Measurements from ENCODE around the gene ZNF446.
A peak's percentile ranks its signal among the peaks of the same experiment; 100 is the strongest.
"Not testable (repeated sequence)": the region's sequence is repeated elsewhere in the genome, so short reads cannot be mapped to it uniquely, and the experiment has no call there.

The ZNF446 gene

DNA sequence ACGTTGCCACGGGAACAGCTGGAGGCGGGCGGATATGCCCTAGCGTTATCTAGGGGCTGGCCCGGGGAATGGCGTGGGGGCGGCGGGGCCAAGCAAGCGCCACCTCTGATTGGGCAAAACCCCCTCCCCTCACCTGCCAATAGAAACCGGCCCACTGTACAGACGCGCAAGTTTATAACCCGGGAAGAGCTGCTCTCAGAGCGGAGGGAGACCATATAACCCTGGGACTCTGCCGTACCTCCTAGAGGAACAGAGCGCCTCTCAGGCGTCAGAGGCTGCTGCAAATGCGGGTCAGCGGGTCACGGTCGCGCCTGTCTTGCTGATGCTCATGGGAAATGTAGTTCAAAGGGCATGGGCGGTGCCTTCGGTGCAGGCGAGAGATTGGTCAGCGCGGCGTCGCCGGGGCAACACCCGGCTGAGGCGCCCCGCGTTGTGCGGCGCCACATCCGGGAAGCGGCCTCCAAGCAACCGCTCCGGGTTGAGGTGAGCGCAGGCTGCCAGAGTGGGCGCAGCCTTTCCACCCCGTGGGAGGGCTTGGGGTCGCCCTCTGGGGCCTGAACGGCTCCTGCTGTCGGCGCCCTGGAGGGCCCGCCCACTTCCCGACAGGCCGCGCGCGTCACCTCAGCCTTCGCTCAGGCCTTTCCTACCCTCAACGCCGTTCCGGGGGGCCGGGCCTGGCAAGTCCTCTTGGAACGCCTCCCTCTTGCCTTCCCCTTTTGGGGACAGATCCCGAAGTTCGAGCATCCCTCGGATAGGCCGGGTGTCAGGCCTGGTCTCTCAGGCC, at the start of gene ZNF446:
TSS of gene ZNF446 (plus strand) at position 639 of the 784 bp plus-strand sequence. CDS start 867 bp downstream, outside the sequence.
- peak; percentile 95 for DNase-seq (ENCODE audit: low spot score)

DNA sequence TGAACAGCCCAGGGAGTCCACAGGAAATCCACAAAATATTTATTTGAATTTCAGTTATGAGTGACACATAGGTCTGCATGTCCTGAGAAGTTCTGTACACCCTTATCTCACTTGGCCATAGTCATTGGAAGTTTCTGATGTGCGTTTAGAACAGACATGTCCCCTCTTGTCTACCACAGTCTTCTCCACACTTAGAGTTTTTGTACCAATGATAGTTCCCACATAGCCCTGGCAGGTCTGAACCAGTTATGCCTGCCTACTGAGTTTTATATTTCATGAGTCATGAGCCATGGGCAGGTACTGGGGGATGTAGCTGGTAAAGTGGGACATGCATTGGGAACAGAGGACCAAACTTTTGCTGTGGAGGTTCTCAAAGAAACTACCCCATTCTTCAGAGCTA, 47.5 kb upstream of the ZNF446 start:
- DNase-seq (ENCODE audit: low spot score) = no peak

DNA sequence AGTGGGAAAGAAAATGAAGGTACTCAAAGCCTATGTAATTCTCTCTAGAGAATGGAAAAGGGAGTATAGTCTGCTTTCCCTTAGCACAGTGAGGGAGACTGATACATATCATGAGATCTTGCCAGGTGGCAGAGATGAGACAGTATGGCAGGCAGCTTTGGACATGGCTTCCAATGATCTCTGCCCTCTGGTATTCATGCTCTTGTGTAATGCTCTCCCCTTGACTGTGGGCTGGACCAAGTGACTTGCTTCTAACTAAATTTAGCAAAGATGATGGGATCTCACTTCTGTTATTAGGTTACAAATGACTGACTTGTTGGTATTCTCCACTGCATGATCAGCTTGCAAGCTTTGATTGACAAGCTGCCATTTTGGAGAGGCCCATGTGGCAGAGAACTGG, 46.4 kb upstream of the ZNF446 start:
- no peak for DNase-seq (ENCODE audit: low spot score)

- DNase-seq (ENCODE audit: low spot score) = no peak
Measured at GRCh38 chr19:58434217-58434616, 41.9 kb upstream of the ZNF446 start.

GRCh38 chr19:58439576-58440554, 36.3 kb upstream of the ZNF446 start, which contains the start of gene ZNF132:
Gene ZNF132 (minus strand): TSS chr19:58440153. CDS start chr19:58439821, 332 bp downstream.
- DNase-seq (ENCODE audit: low spot score) = peak; percentile 99

GRCh38 chr19:58440556-58440955, 35.6 kb upstream of the ZNF446 start:
- DNase-seq (ENCODE audit: low spot score) = no peak

- DNase-seq (ENCODE audit: low spot score) = not testable (repeated sequence)
Measured at GRCh38 chr19:58442986-58443385, 33.2 kb upstream of the ZNF446 start.

GRCh38 chr19:58448860-58449259, 27.3 kb upstream of the ZNF446 start:
- DNase-seq (ENCODE audit: low spot score) = not testable (repeated sequence)

DNA sequence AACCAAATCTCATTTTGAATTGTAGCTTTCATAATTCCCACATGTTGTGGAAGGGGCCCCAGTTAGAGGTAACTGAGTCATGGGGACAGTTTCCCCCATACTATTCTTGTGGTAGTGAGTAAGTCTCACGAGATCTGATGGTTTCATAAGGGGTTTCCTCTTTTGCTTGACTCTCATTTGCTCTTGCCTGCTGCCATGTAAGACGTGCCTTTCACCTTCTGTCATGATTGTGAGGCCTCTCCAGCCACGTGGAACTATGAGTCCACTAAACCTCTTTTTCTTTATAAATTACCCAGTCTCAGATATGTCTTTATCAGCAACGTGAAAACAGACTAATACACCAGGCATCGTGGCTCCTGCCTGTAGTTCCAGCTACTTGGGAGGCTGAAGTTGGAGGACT, 26.2 kb upstream of the ZNF446 start:
- DNase-seq (ENCODE audit: low spot score) = not testable (repeated sequence)

DNA sequence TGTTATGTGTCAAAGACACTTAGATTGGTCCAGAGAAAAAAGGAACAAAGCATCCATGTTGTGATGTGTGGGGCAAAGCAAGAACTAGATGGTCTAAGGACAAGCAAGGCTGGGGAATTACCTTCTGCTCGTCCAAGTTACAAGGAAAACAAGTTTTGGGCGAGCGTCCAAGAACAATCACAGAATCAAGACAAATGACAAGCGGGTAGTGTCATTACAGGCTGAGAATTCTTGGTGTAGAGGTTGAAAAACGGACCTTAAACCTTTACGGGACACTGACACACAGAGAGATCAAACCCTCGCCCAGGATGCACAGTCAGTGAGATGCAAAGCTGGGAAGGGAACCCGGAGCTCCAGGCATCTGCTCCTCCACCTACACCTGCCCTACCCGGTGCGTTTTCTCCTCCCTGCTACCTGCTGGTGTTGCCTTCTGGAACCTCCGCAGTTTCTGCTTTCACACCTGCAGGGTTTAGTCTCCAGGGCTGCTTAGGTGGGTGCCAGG, 25.2 kb upstream of the ZNF446 start:
- DNase-seq (ENCODE audit: low spot score) = no peak

DNA sequence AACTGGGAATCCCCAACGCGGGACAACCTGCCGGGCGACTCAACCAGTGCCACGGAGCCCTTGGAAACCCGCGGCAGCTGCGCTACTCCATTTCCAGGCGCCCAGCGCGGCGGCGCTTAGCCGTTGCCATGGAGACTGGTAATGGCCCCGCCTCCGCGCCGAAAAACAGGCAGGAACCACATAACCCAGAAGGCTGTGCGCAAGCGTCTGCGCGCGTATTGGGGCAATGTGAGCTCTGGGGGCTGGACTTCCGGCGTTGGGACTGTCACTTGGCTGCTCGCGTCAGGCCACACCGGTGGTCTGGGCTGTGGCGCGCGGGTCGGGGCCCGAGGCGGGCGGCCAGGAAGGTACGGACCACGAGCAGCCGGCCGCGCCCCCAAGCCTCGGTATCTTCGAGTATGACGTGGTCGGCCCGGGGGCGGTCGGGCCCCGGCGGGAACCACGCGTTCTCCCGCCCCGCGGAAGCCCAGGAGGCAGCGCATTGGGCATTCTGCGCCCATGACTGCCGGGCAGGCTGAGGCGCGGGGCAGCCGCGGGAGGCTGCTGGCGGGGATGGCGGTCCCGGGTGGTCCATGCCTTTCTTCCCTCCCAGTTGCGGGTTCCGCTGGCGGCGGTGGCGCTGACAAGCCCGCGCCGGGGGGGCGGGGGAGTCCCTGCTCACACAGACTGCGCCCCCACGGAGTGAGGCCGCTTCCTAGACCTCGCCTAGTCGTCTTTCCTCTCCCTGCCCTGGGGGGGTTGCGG, 24.6 kb upstream of the ZNF446 start, which contains the start of gene ZNF324B:
TSS of gene ZNF324B (plus strand) at position 265 of the 744 bp plus-strand sequence. CDS start 2,080 bp downstream, outside the sequence.
- DNase-seq (ENCODE audit: low spot score) = peak; percentile 93

- DNase-seq (ENCODE audit: low spot score) = no peak
Measured at GRCh38 chr19:58453743-58454142, 22.4 kb upstream of the ZNF446 start.

DNA sequence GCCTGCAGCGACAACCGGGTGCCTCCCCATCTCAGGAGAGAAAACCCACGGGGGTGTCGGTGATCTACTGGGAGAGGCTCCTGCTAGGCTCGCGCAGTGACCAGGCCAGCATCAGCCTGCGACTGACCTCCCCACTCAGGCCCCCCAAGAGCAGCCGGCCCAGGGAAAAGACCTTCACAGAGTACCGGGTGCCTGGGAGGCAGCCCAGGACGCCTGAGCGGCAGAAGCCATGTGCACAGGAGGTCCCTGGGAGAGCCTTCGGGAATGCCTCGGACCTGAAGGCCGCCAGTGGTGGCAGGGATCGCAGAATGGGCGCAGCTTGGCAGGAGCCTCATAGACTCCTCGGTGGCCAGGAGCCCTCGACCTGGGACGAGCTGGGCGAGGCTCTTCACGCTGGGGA, 20.8 kb upstream of the ZNF446 start:
- no peak for DNase-seq (ENCODE audit: low spot score)

DNA sequence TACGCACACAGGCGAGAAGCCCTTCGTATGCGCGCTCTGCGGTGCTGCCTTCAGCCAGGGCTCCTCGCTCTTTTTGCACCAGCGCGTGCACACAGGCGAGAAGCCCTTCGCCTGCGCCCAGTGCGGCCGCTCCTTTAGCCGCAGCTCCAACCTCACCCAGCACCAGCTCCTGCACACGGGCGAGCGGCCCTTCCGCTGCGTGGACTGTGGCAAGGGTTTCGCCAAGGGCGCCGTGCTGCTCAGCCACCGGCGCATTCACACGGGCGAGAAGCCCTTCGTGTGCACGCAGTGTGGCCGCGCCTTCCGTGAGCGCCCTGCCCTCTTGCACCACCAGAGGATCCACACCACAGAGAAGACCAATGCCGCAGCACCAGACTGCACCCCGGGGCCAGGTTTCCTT, 20.0 kb upstream of the ZNF446 start:
- DNase-seq (ENCODE audit: low spot score) = no peak

DNA sequence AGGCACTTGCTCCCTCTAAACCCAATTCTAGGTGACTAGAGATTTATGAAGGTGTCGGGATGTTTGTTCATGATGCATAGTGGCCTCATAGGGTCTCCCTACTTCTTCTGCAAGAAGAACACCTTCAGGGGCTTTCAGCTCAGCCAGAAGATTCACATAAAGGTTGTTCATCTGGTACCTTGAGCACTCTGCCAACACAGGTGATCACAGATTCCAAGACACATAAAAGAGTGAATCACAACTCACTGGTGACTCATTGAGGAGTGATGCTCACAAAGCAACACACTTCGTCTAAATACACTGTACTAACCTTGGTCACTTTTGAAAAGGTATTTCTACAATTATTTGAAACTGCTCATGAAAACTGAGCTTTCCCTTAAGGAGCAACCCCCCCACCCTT, 16.1 kb upstream of the ZNF446 start:
- DNase-seq (ENCODE audit: low spot score) = no peak

DNA sequence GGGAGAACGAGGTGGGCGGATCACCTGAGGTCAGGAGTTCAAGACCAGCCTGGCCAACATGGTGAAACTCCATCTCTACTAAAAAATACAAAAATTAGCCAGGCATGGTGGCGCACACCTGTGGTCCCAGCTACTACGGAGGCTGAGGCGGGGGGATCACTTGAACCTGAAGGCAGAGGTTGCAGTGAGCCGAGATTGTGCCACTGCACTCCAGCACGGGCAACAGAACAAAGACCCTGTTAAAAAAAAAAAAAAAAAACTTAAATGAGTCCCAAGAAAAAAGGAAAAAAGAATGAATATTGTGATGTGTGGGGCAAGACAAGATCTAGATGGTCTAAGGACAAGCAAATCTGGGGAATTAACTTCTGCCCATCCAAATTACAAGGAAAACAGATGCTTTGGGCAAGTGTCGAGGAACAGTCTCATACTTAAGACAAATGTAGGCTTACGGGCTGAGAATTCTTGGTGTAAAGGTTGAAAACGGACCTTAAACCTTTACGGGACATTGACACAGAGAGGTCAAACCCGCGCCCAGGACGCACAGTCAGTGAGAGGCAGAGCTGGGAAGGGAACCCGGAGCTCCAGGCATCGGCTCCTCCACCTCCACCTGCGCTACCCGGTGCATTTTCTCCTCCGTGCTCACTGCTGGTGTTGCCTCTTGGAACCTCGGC, 9.9 kb upstream of the ZNF446 start:
- DNase-seq (ENCODE audit: low spot score) = no peak

DNA sequence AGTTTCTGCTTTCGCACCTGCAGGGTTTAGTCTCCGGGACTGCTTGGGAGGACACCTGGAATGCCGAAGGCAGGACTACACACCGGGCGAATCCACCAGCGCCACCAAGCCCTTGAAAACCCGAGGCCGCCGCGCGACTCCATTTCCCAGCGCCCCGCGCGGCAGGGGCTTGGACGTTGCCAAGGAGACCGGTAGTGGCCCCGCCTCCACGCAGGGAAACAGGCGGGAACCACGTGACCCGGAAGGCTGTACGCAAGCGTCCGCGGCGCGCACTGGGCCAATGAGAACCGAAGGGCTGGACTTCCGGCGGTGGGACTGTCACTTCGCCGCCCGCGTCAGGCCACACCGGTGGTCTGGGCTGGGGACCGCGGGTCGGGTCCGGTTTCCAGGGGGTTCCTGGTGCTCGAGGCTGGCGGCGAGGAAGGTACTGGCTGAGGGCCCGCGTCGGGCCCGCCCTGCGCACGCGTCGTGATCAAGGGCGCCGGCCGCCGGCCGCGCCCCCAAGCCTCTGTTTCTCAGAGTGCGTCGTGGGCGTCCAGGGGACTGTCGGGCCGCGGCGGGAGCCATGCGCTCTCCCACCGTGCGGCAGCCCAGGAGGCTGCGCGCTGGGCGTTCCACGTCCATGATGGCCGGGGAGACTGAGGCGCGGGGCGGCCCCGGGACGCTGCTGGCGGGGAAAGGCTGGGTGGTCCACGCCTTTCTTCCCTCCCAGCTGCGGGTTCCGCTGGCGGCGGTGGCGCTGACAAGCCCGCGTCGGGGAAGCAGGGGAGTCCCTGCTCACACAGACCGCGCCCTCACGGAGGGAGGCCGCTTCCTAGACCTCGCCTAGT, 9.2 kb upstream of the ZNF446 start, which contains the start of gene ZNF324:
TSS of gene ZNF324 (plus strand) at position 321 of the 830 bp plus-strand sequence. CDS start 2,106 bp downstream, outside the sequence.
- peak; percentile 92 for DNase-seq (ENCODE audit: low spot score)

DNA sequence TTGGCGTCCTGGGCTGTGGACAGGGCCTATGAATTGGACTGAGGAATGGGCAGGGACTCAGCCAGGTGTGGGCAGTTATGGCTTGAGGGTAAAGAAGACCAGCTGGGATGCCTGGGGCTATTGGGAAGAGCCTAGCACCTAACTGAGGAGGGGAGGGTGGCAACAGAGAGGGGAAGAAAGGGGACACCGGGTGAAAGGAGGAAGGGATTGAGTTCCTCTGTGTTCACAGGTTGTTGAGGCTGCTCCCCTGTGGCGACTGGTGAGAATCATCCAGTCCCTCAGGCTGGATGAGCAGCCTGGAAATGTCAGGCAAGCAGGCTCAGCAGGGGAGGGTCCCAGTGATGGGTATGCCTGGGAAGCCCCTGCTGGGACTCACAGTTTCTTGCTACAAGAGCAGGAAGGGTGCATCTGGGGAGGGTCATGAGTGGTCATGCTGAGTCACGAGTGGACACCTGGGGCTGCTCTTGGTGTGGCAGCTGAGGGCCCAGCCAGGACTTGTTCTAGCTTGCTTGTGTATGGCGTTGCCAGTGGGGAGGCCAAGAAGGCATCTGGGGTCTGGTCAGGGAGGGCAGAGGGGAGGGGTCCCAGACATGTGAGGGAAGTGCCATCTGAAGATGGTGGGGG, 7.8 kb upstream of the ZNF446 start:
- DNase-seq (ENCODE audit: low spot score) = no peak

GRCh38 chr19:58469241-58470013, 6.7 kb upstream of the ZNF446 start:
- no peak for DNase-seq (ENCODE audit: low spot score)
